SK-N-SH (cell line): ENCODE measurements around the gene PSMG3.

ENCODE experiments used
- CTCF ChIP-seq: fragments of 200-600 bp; sonication (generic); IDR thresholded peaks from 2 replicates; pipeline ENCODE4 v1.6.1; 2017; ENCODE audit warnings: antibody characterized with exemption, mild to moderate bottlenecking, moderate library complexity
- FOXM1 ChIP-seq: IDR thresholded peaks from 2 replicates; pipeline ENCODE4 v1.4.0; 2012; ENCODE audit warnings: low read depth, mild to moderate bottlenecking
- IRF3 ChIP-seq: fragments of 150-350 bp; IDR thresholded peaks from 2 replicates; pipeline ENCODE4 v1.6.1; 2016; ENCODE audit warnings: mild to moderate bottlenecking, low read depth, low read length
- MXI1 ChIP-seq: IDR thresholded peaks from 2 replicates; pipeline ENCODE4 v1.6.1; 2012; ENCODE audit warnings: mild to moderate bottlenecking, low read depth, low read length, improper control_type of control experiment
- NFIC ChIP-seq: IDR thresholded peaks from 2 replicates; pipeline ENCODE4 v1.4.0; 2012; ENCODE audit warnings: borderline replicate concordance
- POLR2AphosphoS5 ChIP-seq: IDR thresholded peaks from 2 replicates; pipeline ENCODE4 v1.6.1; 2012; ENCODE audit warnings: low read depth, low read length
- RCOR1 ChIP-seq: fragments of 150-350 bp; IDR thresholded peaks from 2 replicates; pipeline ENCODE4 v1.6.1; 2017; ENCODE audit warnings: antibody characterized with exemption, low read length
- SIN3A ChIP-seq: IDR thresholded peaks from 2 replicates; pipeline ENCODE4 v1.6.1; 2012; ENCODE audit warnings: low read depth, mild to moderate bottlenecking, low read length, moderate library complexity, borderline replicate concordance
- USF1 ChIP-seq: IDR thresholded peaks from 2 replicates; pipeline ENCODE4 v1.4.0; 2012; ENCODE audit warnings: low read depth, borderline replicate concordance
- USF2 ChIP-seq: fragments of 150-350 bp; IDR thresholded peaks from 2 replicates; pipeline ENCODE4 v1.6.1; 2017; ENCODE audit warnings: antibody characterized with exemption, low read length, low read depth, borderline replicate concordance
- YY1 ChIP-seq: IDR thresholded peaks from 2 replicates; pipeline ENCODE4 v1.4.0; 2012; ENCODE audit warnings: low read depth, mild to moderate bottlenecking
- ZBTB33 ChIP-seq: IDR thresholded peaks from 2 replicates; pipeline ENCODE4 v1.4.0; 2012; ENCODE audit warnings: low read depth, borderline replicate concordance

GRCh38 chr7:1607001-1607400, 37.2 kb upstream of the PSMG3 start:
- TF ChIP-seq CTCF (no peak), ZBTB33 (no peak), NFIC (no peak), POLR2AphosphoS5 (no peak), YY1 (no peak), FOXM1 (no peak), IRF3 (no peak), SIN3A (no peak), USF2 (no peak), MXI1 (no peak), RCOR1 (no peak), USF1 (no peak)
